Measurements from ENCODE around the gene GATA2. TPM values are rescaled to one million over a fixed set of nuclear protein-coding genes. Genes with fewer than 3 reads are reported as not detected.
A peak's percentile ranks its signal among the peaks of the same experiment; 100 is the strongest.

GATA2 gene
- polyA plus RNA-seq, 10 donors = 2.1 to 4.8 (median 3.3) TPM

DNA sequence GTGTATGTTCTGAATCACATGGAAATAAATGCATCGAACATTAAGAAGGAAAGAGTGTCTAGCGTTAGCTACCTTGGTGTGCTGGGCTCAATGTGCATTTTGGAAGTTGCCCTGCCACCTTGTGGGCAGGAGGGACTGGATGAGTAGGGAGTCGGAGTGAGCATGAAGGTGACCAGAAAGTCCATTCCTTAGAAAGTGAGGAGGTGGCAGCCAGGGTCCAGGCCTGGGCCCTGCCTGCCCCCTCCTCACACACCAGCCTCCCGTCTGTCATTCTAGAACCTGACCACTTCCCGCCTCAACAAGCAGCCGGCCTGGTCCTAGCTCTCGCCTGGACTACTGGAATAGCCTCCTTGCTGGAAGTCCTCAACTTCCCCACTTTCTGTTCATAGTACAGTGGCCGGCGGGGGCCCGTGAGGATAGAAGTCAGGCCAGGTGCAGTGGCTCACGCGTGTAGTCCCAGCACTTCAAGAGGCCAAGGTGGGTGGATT, 10.2 kb upstream of the GATA2 start:
- no peak for DNase-seq

DNA sequence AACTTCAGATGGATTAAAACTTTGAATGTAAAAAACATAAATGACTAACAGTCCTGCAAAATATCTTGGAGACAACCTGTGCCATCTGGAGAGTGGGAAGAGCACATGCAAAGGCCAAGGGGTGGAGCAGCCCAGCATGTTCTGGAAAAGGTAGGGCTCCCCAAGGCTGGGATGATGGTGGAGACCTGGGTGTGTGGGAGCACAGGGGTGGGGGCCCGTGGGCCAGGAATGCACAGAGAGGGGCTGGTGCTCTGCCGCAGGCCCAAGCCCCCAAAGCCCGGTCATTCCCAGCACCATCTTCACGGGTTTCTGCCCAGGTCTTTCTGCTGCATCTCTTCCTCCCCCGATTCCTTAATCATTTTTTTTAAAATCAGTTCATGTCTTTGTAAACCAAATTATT, 9.7 kb upstream of the GATA2 start:
- DNase-seq = no peak

DNA sequence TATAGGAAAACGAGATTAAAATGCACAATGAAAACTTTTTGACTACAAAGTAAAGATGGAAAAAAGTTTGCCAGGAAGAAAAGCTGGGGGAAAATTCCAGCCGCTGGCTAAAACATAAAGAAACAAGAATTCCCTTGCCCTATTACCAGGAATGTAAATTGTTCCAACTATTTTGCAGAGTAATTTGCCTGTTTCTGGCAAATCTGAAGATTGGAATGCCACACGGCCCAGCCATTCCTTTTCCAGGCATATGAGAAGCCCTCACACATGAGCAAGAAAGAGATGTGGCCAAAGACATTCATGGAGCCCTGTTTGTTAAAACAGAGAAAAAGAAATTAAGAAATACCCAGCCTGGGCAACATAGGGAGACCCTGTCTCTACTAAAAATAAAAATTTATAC, 8.4 kb upstream of the GATA2 start:
- no peak for DNase-seq

DNA sequence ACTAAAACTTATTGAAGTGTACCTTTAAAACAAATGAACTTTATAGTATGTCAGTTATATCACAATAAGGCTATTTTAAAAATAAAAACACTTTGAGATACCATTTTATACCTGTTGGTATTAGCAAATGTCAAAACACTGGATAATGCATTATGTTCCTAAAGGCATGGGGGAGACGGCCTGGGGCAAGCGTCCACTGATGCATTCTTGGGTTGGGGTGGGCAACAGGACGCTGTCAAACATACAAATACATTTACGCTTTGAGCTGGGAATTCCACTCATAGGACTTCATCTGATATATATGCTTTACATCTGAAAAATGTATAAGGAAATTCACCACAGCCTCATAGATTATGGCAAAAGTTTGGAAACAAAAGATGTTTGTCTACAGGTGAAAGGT, 7.6 kb upstream of the GATA2 start:
- DNase-seq = no peak

DNA sequence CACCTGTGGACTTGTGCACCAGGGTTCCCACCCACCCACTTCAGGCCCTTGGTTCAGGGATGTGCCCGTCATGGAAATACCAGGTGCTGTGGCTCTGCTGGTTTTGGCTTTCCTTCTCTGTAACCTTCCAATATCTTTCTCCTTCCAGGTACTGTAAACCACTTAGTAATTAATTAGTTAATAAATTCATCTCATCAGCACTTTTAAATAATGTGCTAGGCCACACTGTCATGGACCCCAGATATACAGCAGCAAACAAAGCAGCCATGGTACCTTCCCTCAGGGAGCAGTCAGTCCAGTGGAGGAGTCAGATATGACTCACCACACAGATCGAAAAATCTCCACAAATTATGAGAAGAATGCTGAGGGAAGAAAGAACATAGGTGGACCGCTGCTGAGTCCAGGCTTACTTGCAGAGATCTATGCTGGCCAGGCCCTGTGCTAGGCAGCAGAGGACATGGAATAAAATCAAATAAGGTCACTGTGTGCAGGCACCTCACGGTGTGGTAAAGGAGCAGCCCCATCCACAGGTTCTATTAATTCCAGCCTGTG, 6.8 kb upstream of the GATA2 start:
- no peak for DNase-seq

DNA sequence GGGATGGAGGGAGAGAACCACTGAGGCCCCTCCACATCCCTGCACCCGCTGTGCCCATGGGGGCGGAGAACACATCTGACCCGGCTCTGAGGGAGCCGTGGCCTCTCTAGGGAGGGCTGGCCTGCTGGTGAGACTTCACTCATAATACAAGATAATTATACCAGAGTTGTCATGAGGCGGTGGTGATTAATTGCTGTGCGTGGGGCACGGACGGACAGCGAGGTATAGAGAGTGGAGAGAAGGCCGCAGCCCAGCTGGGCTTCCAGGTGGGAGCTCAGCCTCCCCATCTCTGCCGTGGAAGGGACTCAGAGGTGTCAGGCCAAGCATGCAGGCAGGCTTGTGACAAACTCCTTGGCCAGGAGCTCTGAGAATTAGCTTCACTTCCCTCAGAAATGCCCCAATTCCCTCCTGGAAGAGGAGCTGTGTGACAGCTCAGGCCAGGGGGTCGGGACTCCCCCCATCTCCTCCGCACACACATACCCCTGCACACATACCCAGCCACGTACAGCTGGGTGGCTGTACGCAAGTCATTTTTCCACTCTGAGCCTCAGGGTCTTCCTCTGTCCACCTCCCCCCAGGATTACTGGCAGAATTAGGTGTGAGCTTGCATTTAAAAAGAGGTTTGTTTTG, 6.0 kb upstream of the GATA2 start:
- DNase-seq = no peak

DNA sequence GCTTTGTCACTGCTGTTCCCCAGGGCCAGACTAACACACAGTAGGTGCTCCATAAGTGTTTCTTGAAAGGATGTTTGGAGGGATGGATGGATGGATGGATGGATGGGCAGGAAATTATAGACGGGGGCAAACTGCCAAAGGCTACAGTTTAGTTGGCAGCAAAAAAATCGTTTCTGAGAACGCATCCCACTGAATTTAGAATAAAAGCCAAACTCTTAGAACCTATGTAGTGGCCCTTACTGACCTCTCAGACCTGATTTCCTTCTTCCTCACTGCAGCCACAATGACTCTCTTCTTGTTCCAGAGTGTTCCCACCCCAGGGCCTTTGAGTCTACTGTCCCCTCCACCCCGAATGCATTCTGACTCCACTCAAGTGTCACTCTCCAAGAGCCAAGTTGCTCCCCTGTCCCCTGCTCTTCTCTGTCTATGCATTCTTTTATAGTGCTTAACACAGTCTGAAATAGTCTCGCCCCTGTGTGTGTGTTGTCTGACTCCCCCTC, 5.2 kb upstream of the GATA2 start:
- no peak for DNase-seq

DNA sequence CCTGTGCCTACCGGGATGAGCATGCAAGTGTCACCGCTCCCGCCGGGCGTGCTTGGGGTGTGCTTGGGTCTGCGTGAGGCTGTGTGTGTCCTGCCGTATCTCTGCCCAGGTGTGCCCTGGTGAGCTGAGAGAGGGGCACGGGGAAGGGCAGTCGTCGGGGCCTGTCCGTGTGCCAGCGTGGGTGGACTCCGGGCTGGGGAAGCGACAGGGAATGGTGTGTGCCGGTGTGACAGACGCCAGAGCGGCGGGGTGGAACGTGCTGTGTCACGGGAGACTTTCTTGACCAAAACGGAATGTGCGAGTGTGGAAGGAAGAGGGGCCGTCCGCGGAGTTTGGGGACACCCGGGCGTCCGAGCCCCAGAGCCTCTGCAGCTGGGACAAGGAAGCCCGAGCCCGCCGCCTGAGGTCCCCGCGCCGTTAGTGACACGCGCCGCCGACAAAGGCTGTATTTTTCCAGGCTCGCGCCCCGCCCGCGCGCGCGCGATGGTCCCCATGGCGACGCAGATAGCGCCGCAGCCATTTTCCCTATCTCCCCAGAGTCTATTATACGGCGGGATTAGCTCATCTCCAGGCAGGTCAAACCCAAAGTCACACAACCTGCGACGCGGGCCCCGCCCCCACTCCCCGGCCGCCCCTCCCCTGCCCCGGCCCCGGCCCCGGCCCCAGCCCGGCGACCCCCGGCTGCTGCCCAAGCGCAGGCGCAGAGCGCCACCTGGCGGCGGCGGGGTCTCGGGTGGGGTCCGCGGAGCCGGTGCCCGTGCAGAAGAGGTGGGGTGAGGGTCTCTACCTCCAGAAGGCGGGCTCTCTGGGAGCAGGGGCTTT, 4.5 kb upstream of the GATA2 start:
- peak in 1 of 3 donors; percentile 76 for DNase-seq

DNA sequence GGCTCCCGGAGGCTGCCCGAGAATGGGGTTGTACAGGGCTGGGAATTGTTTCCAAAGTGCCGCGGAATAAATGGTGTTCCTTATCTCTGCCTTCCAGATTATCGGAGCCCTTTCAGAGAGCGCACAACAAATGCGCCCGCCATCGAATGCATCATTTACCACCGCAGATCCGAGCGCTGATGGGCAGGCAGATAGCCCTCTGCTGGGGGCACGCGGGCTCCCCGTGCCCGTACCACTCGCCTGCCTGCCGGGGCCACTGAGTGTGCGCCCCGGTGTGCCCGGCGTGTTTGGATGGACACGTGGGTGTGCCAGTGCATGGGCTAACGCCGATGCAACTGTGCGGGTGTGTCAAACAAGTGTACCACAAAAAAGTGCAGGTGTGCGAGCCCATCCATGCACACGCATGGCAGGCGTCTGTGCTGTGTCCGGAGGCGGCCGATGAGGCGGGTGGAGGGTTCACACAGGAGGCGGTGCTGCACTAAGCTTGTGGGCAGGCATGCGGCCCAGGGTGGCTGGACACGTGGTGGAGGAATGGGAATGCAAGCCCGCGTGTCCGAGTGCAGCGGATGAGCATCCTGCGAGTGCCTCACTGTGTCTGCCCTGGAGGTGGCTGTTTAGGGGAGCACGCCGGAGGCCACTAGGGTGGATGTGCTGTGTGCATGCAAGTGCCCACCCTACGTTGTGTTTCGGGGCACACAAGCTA, 3.8 kb upstream of the GATA2 start:
- DNase-seq = peak in 1 of 3 donors; percentile 45

DNA sequence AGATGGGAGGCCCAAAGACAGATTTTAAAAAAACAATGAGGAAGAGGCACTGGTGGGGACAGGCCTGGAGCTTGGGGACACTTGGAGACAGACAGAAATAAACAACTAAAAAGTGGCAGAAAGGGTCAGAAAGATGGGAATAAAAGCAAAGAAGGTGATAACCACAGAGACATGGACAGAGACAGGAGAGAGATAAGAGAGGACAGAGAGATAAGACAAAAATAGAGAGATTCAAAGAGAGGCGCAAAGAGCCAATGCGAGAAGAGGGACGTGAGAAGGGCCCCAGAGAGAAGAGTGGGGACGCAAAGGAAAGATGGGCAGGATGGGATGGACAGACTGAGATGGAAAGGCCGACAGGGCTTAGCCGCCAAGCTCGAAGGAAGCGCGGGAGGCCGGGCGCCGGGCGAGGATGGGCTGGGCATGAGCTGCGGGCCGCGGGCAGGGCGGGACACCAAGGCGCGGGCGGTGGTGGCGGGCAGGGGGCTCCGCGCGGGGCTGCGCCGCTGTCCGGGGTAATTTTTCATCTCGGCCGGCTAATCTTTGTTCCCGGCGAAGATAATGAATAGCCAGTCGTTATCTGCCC, 3.1 kb upstream of the GATA2 start:
- peak in 1 of 3 donors; percentile 7 for DNase-seq

DNA sequence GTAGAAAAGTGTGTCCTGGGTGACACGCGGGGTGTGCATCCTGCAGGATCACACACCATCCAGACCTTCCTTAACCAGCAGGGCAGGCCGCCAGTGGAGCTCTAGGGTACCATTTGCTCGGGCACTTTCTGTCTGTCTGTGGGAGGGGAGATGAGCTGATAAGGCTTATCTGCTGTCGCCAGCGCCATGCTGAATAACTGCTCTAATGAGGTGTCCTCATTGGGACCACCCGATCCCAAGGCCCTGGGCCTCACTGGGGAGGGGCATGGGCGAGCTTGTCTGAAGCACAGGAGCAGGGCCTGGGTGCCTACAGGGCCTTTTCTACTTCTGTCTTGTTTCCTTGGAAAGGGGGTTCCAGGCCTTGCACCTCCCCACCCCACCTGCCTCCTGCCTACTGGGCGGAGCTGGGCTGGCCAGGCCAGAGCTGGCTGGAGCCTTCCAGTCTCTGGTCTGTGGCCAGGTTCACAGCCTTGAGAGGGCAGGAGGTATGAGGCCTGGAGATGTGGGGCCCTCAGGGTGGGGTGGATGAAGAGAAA, 2.5 kb upstream of the GATA2 start:
- peak in 1 of 3 donors; percentile 7 for DNase-seq

DNA sequence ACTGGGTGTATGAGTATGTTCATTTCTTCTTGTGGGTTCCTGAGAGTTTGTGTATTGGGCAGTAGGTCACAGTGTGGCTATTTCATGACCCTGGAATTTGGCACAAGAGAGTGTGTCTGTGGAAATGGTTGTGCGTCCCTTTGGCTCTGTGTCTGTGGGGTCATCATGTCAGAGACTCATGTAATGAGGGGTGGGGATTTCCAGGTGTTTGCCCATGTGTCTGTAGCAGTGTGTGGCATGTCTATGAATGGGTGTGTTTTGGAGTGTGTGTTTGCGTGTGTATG, 1.3 kb upstream of the GATA2 start:
- no peak for DNase-seq

DNA sequence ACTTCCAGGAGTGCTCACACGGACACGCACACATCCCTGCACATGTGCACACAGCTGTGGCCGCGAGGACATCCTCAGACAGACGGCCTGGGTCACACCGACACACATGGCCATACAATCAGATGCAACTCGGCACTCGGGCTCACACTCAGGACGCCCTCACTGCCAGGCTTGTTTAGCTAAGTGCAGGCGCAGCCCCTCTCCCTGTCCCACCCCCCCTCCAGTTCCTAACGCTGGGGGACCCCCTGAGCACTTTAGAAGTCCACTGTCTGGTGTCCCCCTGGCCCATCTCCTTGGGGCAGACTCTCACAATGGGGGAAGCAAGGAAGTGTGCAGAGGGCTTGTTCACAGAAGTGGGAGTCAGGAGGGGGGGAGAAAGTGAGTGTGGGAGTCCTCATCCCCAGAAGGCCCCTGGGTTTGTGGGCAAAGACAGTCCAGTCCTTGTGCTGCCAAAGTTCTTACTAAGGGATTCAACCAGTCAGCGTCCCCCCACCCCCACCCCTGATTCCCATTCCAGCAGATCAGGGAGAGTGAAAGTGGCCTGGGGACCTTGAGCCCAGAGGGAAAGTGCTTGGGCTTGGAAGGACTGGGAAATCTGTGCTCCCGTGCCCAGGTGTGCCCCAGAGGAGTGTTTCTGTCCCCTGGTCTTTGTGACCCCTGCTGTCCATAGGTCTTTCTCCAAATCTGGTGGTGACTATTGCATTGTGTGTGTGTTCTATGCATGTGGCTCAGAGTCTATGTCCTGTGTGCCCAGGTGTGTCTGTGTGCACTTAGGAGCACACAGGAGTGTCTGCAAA, 767 bp upstream of the GATA2 start:
- no peak for DNase-seq

DNA sequence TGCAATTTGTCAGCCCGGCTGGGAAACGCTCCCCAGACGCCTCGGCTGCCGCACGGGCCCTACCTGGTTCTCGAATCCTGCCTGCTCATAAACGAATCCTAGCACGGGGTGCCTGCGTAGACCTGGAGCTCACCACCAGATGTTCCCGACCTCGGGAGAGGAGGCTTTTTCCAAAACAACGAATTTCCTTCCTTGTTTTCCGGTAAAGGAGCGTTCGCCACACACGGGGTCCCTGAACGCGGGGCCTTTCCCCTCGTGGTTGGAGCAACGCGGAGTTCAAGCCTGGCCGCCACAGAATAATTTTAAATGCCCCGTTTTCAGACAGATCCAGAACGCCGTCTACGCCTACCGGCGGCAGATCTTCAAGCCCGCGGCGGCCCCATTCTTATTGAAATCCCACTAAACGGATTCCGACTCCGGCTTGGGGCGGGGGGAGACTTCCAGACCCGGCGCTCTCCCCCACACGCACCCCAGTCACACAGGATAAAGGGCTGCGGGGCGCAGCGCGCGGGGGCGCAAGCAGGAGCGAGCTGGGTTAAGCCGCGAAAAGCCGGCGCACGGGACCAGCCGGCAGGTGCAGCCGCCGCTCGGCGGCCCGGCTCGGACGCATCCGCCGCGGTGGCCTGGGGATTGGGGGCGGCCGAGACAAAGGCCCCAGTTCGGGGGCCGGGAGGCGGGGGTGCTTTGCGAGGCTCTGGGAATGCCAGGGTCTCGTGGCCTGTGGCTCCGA, 895 bp downstream of the GATA2 start:
- peak in 1 of 3 donors; percentile 82 for DNase-seq

DNA sequence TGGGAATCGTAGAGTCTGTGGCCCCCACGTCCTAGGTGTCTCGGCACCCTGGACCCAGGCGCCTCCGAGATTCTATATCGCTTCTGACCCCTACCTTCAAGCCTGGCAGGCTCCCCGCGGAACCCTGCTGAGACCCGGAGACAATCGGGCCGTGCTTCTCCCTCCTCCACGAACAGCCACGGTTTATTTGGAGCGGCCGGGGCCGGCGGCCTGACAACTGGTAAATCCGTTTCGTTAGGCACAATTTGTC, 1.4 kb downstream of the GATA2 start:
- no peak for DNase-seq

DNA sequence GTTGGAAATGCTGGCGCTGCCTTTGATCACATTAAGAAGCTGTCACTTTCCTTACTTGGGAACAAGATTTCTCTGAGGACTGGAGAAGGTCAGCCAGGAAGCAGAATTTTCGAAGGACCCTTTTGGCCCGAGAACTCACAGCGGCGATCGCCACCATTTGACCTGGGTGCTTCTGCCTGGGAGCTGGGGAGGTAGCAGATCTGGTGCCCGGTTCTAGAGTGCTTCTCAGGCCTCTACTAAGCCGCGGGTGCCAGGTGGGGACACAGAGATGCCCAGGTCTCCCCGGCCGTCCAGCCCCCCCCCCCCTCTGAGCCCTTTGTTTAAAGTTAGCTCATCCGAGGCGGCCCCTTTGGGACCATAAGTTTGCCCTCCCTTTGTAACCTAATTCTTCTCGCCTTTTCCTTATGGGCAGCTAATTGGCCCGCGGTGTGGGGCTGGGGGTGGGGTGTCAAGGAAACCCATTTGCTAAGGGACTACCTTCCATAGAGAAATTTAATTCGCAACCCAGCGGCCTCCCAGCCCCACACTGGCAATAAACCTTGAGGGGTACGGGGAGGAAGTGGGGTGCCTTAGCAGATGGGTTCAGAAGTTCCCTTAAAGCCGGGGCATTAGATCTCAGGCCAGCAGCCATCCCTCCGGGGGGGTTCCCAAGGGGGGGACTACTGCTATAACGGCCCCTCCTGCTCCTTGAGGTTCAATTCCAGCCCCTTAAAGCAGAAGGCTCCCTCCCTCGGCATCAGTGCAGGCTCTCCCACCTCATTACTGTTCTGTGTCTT, 1.9 kb downstream of the GATA2 start:
- peak in 1 of 3 donors; percentile 54 for DNase-seq

DNA sequence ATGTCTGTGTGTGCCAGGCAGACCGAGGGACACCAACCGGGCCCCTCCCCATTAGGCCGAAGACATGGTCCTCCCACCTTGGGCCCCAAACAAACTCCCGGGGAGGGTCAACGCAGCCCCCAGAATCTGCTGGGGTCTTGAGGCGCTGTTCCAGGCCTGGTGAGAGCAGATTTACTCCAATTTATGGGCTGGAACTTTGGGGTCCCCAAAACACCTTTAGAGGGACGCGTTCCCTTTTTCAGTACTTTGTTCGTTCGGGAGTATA, 2.4 kb downstream of the GATA2 start:
- DNase-seq = no peak

DNA sequence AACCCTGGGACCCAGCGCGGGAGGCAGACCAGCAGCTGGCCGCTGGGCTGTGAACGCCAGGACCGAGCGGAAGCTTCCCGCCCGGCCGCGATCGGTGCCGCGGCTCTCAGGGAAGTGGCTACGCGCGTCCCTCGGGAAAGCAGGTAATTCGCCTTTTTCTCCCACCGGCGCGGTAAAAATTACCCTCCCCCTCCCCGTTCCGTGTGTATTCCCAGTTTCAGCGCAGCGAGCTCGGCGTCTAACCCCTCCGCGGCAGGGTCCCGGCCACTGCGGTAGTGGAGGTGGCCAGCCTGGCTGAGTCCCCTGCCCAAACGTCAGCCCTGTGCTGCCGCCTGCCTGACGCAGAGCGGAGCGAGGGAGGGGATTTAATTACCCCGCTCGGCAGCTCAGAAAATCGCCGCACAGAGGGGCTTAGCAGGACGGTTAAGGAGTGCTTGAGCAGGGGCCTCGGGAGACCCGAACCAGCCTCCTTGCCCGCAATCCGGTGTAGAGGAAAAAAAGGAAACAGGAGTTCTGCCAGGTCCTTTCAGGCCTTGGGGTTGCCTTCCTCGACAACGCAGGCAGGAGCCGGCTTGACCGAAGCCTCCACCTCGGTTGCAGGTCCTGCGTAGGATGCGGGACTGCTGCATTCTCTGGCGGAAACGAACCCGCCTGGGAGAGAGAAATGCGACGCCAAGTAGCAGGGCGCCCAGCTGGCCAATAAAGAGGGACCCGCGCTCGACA, 2.9 kb downstream of the GATA2 start:
- peak in 1 of 3 donors; percentile 77 for DNase-seq

DNA sequence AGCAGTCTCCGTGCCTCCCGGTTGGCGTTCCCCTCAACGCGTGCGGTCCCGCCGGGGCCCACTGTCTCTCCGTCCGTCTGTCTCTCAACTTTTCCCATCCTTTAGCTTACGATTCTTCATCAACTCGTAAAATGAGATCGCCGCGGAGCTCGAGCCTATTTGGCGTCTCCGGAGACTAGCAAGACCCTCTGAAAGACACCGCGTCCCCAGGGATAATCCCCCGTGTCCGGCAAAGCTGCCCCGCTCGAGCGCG, 3.4 kb downstream of the GATA2 start:
- DNase-seq = peak in 1 of 3 donors; percentile 73
